Nephron (organoid): Measurements from ENCODE around the gene FBXL14.
"Not testable (repeated sequence)": the region's sequence is repeated elsewhere in the genome, so short reads cannot be mapped to it uniquely, and the experiment has no call there.

Source experiments
- H3K27ac Mint-ChIP-seq, 3 experiments: 2 replicates each; pipeline ENCODE4 v1.8.0; 2020; ENCODE audit warnings: mixed read lengths in 3 of 3, mild to moderate bottlenecking in 2 of 3, moderate library complexity in 1 of 3
- H3K27me3 Mint-ChIP-seq: 2 replicates; pipeline ENCODE4 v1.8.0; 2021; ENCODE audit warnings: low read depth, mild to moderate bottlenecking, moderate library complexity, mixed read lengths
- H3K36me3 Mint-ChIP-seq: 2 replicates; pipeline ENCODE4 v1.8.0; 2020; ENCODE audit warnings: low read depth, mixed read lengths
- H3K4me1 Mint-ChIP-seq: 2 replicates; pipeline ENCODE4 v1.8.0; 2020; ENCODE audit warnings: mixed read lengths
- H3K4me3 Mint-ChIP-seq, 3 experiments: 2 replicates each; pipeline ENCODE4 v1.8.0; 2020; ENCODE audit warnings: mild to moderate bottlenecking in 3 of 3, mixed read lengths in 3 of 3, moderate library complexity in 2 of 3
- H3K9me3 Mint-ChIP-seq: 2 replicates; pipeline ENCODE4 v1.8.0; 2020; ENCODE audit warnings: mixed read lengths
- CTCF ChIP-seq, 3 experiments: fragments of 200-600 bp; sonication (generic); IDR thresholded peaks; one replicate each; pipeline ENCODE4 v1.5.0; 2021; ENCODE audit warnings: antibody characterized with exemption in 3 of 3; ENCODE audit not compliant: unreplicated experiment in 3 of 3

Gene FBXL14

GRCh38 chr12:1603269-1603993 is 9.1 kb upstream of the FBXL14 start:
- TF ChIP-seq CTCF (IDR thresholded peaks at IDR 0.05; ENCODE audit: unreplicated experiment in 3 of 3) = no peak
- Mint-ChIP-seq H3K9me3 (no peaks in the 10 kb centered on the region), H3K4me1 (peaks cover 33% of the 10 kb centered on the region), H3K4me3 (no peak overlapping the region), H3K27me3 (no peaks in the 10 kb centered on the region), H3K27ac (no peak overlapping the region), H3K36me3 (no peaks in the 10 kb centered on the region)

- not testable (repeated sequence) for H3K27me3 Mint-ChIP-seq, H3K36me3 Mint-ChIP-seq, H3K27ac Mint-ChIP-seq, H3K9me3 Mint-ChIP-seq, H3K4me3 Mint-ChIP-seq
- H3K4me1 Mint-ChIP-seq = peaks cover 27% of the 10 kb centered on the region
These were observed 8.3 kb upstream of the FBXL14 start for GRCh38 chr12:1602706-1603105.

- no peaks in the 10 kb centered on the region for H3K36me3 Mint-ChIP-seq
- H3K27ac Mint-ChIP-seq = no peak overlapping the region
- H3K27me3 Mint-ChIP-seq = no peaks in the 10 kb centered on the region
- no peak for TF ChIP-seq CTCF (IDR thresholded peaks at IDR 0.05; ENCODE audit: unreplicated experiment in 3 of 3)
- no peaks in the 10 kb centered on the region for H3K9me3 Mint-ChIP-seq
- H3K4me1 Mint-ChIP-seq = peaks cover 12% of the 10 kb centered on the region
- H3K4me3 Mint-ChIP-seq = no peak overlapping the region
These were observed 4.4 kb upstream of the FBXL14 start for GRCh38 chr12:1598757-1599156.

- no peaks in the 10 kb centered on the region for H3K27me3 Mint-ChIP-seq
- TF ChIP-seq CTCF (IDR thresholded peaks at IDR 0.05; ENCODE audit: unreplicated experiment in 3 of 3) = no peak
- no peaks in the 10 kb centered on the region for H3K9me3 Mint-ChIP-seq
- H3K4me3 Mint-ChIP-seq = peak overlapping the region; percentile 88 to 93 (median 89)
- H3K27ac Mint-ChIP-seq = peak overlapping the region; percentile 78 to 96 (median 93)
- H3K36me3 Mint-ChIP-seq = no peaks in the 10 kb centered on the region
- H3K4me1 Mint-ChIP-seq = peaks cover 31% of the 10 kb centered on the region
These were observed 1.4 kb upstream of the FBXL14 start for GRCh38 chr12:1595690-1596347.

GRCh38 chr12:1595026-1595561 is 713 bp upstream of the FBXL14 start:
- no peaks in the 10 kb centered on the region for H3K27me3 Mint-ChIP-seq
- H3K27ac Mint-ChIP-seq = peak overlapping the region; percentile 78 to 96 (median 93)
- H3K9me3 Mint-ChIP-seq = no peaks in the 10 kb centered on the region
- no peaks in the 10 kb centered on the region for H3K36me3 Mint-ChIP-seq
- H3K4me1 Mint-ChIP-seq = peaks cover 38% of the 10 kb centered on the region
- H3K4me3 Mint-ChIP-seq = peak overlapping the region; percentile 88 to 93 (median 89)
- TF ChIP-seq CTCF (IDR thresholded peaks at IDR 0.05; ENCODE audit: unreplicated experiment in 3 of 3) = no peak

- Mint-ChIP-seq H3K4me3 (peak overlapping the region; percentile 91 to 93 (median 91)), H3K9me3 (no peaks in the 10 kb centered on the region), H3K36me3 (no peaks in the 10 kb centered on the region), H3K27ac (no peak overlapping the region), H3K27me3 (no peaks in the 10 kb centered on the region), H3K4me1 (peaks cover 46% of the 10 kb centered on the region)
- TF ChIP-seq CTCF (IDR thresholded peaks at IDR 0.05; ENCODE audit: unreplicated experiment in 3 of 3) = no peak
These were observed 448 bp downstream of the FBXL14 start for GRCh38 chr12:1594006-1594260.
